CD14-positive monocyte (primary cell): ENCODE results near the gene SLC25A21. TPM values are rescaled to one million over a fixed set of nuclear protein-coding genes. Genes with fewer than 3 reads are reported as not detected.

Source experiments
- DNase-seq, 3 donors: peaks; one replicate each; pipeline ENCODE4 v3.0.0-alpha.2; 2011 to 2022
- H2AFZ ChIP-seq: 2 replicates; pipeline ENCODE4 v1.6.0; 2012; ENCODE audit warnings: mild to moderate bottlenecking, low read depth, low read length, inconsistent platforms; ENCODE audit not compliant: insufficient read depth, poor library complexity, severe bottlenecking
- H3K27ac ChIP-seq, 2 donors: 1 replicate in 1 of 2; 2 replicates in 1 of 2; pipeline ENCODE4 v1.5.1; 2012 to 2013; ENCODE audit warnings: low read length in 2 of 2, control low read depth in 1 of 2, inconsistent platforms in 1 of 2, low read depth in 1 of 2, mild to moderate bottlenecking in 1 of 2
- H3K27me3 ChIP-seq, 2 donors: one replicate each; pipeline versions ENCODE4 v1.6.0 to v1.6.1; 2011 to 2013; ENCODE audit warnings: low read length in 2 of 2; ENCODE audit not compliant: control insufficient read depth in 2 of 2, insufficient read depth in 2 of 2
- H3K36me3 ChIP-seq, 2 donors: replicated peaks in 1 of 2; 1 replicate in 1 of 2; 2 replicates in 1 of 2; pipeline versions ENCODE4 v1.5.1 to v1.6.1; 2012 to 2013; ENCODE audit warnings: low read length in 2 of 2, control low read depth in 1 of 2, inconsistent platforms in 1 of 2, mild to moderate bottlenecking in 1 of 2; ENCODE audit not compliant: insufficient read depth in 2 of 2, control insufficient read depth in 1 of 2
- H3K4me1 ChIP-seq, 2 donors: 1 replicate in 1 of 2; 2 replicates in 1 of 2; pipeline versions ENCODE4 v1.5.1 to v1.6.1; 2012 to 2013; ENCODE audit warnings: low read length in 2 of 2, control low read depth in 1 of 2, inconsistent platforms in 1 of 2, mild to moderate bottlenecking in 1 of 2, moderate library complexity in 1 of 2; ENCODE audit not compliant: insufficient read depth in 2 of 2, control insufficient read depth in 1 of 2
- H3K4me2 ChIP-seq: replicated peaks from 2 replicates; pipeline ENCODE3; 2012; ENCODE audit warnings: low read length, moderate library complexity, mild to moderate bottlenecking; ENCODE audit not compliant: poor library complexity, severe bottlenecking; ENCODE audit errors: extremely low read depth
- H3K4me3 ChIP-seq, 3 experiments: fragments of 200-600 bp in 1 of 3; sonication (generic) in 1 of 3; replicated peaks in 1 of 3; 1 replicate in 2 of 3; 2 replicates in 1 of 3; pipeline ENCODE4 v1.5.1; 2011 to 2013; ENCODE audit warnings: low read length in 3 of 3, mild to moderate bottlenecking in 3 of 3, control low read depth in 2 of 3, low read depth in 2 of 3, inconsistent platforms in 1 of 3, moderate library complexity in 1 of 3
- H3K79me2 ChIP-seq: 2 replicates; pipeline ENCODE4 v1.6.0; 2012; ENCODE audit warnings: mild to moderate bottlenecking, control low read depth, inconsistent platforms, low read length, moderate library complexity; ENCODE audit not compliant: insufficient read depth
- H3K9ac ChIP-seq: 2 replicates; pipeline ENCODE4 v1.6.0; 2017; ENCODE audit warnings: low read length, mild to moderate bottlenecking; ENCODE audit not compliant: insufficient read depth, poor library complexity, severe bottlenecking
- H3K9me3 ChIP-seq, 2 donors: replicated peaks in 1 of 2; 1 replicate in 1 of 2; 2 replicates in 1 of 2; pipeline versions ENCODE4 v1.5.1 to v1.6.1; 2012 to 2013; ENCODE audit warnings: low read length in 2 of 2, control low read depth in 1 of 2; ENCODE audit not compliant: control insufficient read depth in 1 of 2, insufficient read depth in 1 of 2
- H4K20me1 ChIP-seq: 2 replicates; pipeline ENCODE4 v1.6.0; 2012; ENCODE audit warnings: mild to moderate bottlenecking, low read length, control low read depth, moderate library complexity; ENCODE audit not compliant: insufficient read depth
- H3K27ac Mint-ChIP-seq, 7 donors: one replicate each; pipeline ENCODE4 v1.8.0; 2020; ENCODE audit warnings: mild to moderate bottlenecking in 7 of 7, mixed read lengths in 7 of 7, moderate library complexity in 6 of 7, inconsistent platforms in 2 of 7
- H3K27me3 Mint-ChIP-seq, 3 donors: one replicate each; pipeline ENCODE4 v1.8.0; 2021 to 2022; ENCODE audit warnings: low read depth in 3 of 3, mild to moderate bottlenecking in 3 of 3, mixed read lengths in 3 of 3, moderate library complexity in 3 of 3, inconsistent platforms in 1 of 3
- H3K36me3 Mint-ChIP-seq, 2 donors: one replicate each; pipeline ENCODE4 v1.8.0; 2020; ENCODE audit warnings: mixed read lengths in 2 of 2, inconsistent platforms in 1 of 2, mild to moderate bottlenecking in 1 of 2
- H3K4me1 Mint-ChIP-seq: one replicate; pipeline ENCODE4 v1.8.0; 2020; ENCODE audit warnings: mild to moderate bottlenecking, mixed read lengths
- H3K4me3 Mint-ChIP-seq, 2 donors: one replicate each; pipeline ENCODE4 v1.8.0; 2020; ENCODE audit warnings: mild to moderate bottlenecking in 2 of 2, mixed read lengths in 2 of 2, moderate library complexity in 1 of 2
- H3K9me3 Mint-ChIP-seq, 7 donors: one replicate each; pipeline ENCODE4 v1.8.0; 2020 to 2022; ENCODE audit warnings: mixed read lengths in 7 of 7, mild to moderate bottlenecking in 6 of 7, moderate library complexity in 6 of 7, inconsistent platforms in 2 of 7
- CTCF ChIP-seq: fragments of 200-600 bp; IDR thresholded peaks from one replicate; pipeline ENCODE4 v1.8.0; 2022; ENCODE audit warnings: antibody characterized with exemption, mild to moderate bottlenecking
- WGBS: methylation state at CpG from one replicate; pipeline ENCODE4 v1.1.5; 2013; ENCODE audit warnings: missing lambda C conversion rate; ENCODE audit not compliant: insufficient coverage; 5-methylcytosine and 5-hydroxymethylcytosine counted together
- intact Hi-C, 2 donors: fragments of 100-400 bp; cut with micrococcal nuclease; formaldehyde crosslinking; loops; one replicate each; pipeline versions ENCODE4 v1.15.0 to v1.15.1; 2023
- polyA plus RNA-seq, 3 donors: library from polyadenylated mRNA; depleted of rRNA in 1 of 3; unstranded in 2 of 3; stranded (reverse) in 1 of 3; fragments of 300-500 nt in 2 of 3; fragments of >200 nt in 1 of 3; fragmentation: Illumina TruSeq in 2 of 3; gene quantifications; 1 replicate in 2 of 3; 2 replicates in 1 of 3; pipeline ENCODE4 v1.2.3, GENCODE V29; 2012 to 2021

SLC25A21 gene
- polyA plus RNA-seq, 3 donors, result not detected

DNA sequence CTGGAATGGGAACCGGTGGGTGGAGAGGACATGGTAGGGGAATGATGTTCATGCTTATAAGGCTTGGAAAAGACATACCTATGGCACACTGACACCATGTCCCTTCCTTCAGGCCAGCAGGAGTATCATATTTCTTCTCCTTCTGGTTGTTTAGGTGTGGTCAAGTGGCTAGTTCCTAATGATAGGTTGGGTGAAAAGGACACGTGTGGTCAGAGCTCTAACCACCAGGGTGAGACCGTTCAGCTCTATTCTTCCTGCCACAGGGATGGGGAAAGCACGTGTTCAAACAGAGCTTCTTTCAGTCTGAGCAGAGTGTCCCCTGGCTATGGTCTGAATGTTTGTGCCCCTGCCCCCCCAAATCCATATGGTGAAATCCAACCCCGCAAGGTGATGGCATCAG, 301.6 kb downstream of the SLC25A21 start:
- DNase-seq, result no peak
- no peaks in the 10 kb centered on the region for H3K9me3 ChIP-seq
- no peaks in the 10 kb centered on the region for H3K27me3 ChIP-seq
- peaks cover 0 to 4% (median 2%) of the 10 kb centered on the region in 3 donors for H3K27me3 Mint-ChIP-seq
- no peak overlapping the region for H2AFZ ChIP-seq
- no peak overlapping the region for H3K4me2 ChIP-seq
- H3K9ac ChIP-seq, result no peak overlapping the region
- WGBS, result no CpG with 5 or more reads among the region's 5 CpGs
- no peaks in the 10 kb centered on the region for H3K4me1 Mint-ChIP-seq
- H3K36me3 ChIP-seq, result no peaks in the 10 kb centered on the region
- intact Hi-C loops, result no loop called here
- no peak overlapping the region for H3K4me3 Mint-ChIP-seq
- H3K27ac Mint-ChIP-seq, result no peak overlapping the region
- H3K36me3 Mint-ChIP-seq, result no peaks in the 10 kb centered on the region
- no peaks in the 10 kb centered on the region for H3K4me1 ChIP-seq
- peaks cover 0 to 3% (median 0%) of the 10 kb centered on the region in 7 donors for H3K9me3 Mint-ChIP-seq
- no peak overlapping the region for H3K27ac ChIP-seq
- no peak for TF ChIP-seq CTCF
- no peaks in the 10 kb centered on the region for H4K20me1 ChIP-seq
- no peak overlapping the region for H3K4me3 ChIP-seq
- no peaks in the 10 kb centered on the region for H3K79me2 ChIP-seq

DNA sequence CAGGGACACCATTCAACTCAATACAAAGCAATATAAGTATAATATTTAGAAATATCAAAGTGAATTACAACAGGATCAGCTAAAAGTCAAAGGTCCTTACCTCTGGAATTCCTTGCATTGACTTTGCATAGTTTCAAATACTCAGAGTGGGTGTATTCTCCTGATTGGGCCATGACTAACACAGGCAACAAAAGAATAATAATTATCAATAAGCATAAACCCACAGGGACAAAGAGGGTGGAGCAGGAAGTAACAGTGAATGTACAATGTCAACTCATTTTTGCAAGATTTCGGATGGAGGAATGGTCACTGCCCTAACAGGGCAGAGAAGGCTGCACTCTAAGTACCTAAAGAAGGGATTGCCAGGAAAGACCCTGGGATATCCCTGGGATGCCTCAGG, 303.3 kb downstream of the SLC25A21 start:
- WGBS, result 77% methylated on average over 1 of the region's 1 CpG
- TF ChIP-seq CTCF, result no peak
- no peaks in the 10 kb centered on the region for H3K4me1 ChIP-seq
- H3K9me3 ChIP-seq, result no peaks in the 10 kb centered on the region
- no peaks in the 10 kb centered on the region for H3K36me3 Mint-ChIP-seq
- intact Hi-C loops, result no loop called here
- H4K20me1 ChIP-seq, result no peaks in the 10 kb centered on the region
- no peak overlapping the region for H2AFZ ChIP-seq
- H3K27ac Mint-ChIP-seq, result no peak overlapping the region
- H3K9me3 Mint-ChIP-seq, result peaks cover 0 to 3% (median 2%) of the 10 kb centered on the region in 7 donors
- no peaks in the 10 kb centered on the region for H3K36me3 ChIP-seq
- no peak overlapping the region for H3K4me3 Mint-ChIP-seq
- H3K4me1 Mint-ChIP-seq, result no peaks in the 10 kb centered on the region
- H3K79me2 ChIP-seq, result no peaks in the 10 kb centered on the region
- no peak for DNase-seq
- no peak overlapping the region for H3K4me2 ChIP-seq
- H3K9ac ChIP-seq, result no peak overlapping the region
- no peak overlapping the region for H3K4me3 ChIP-seq
- no peak overlapping the region for H3K27ac ChIP-seq
- peaks cover 0 to 3% (median 2%) of the 10 kb centered on the region in 3 donors for H3K27me3 Mint-ChIP-seq
- no peaks in the 10 kb centered on the region for H3K27me3 ChIP-seq
